ENCODE measurements around the gene IRF4. TPM values are rescaled to one million over a fixed set of nuclear protein-coding genes. Genes with fewer than 3 reads are reported as not detected.

Gene IRF4
- total RNA-seq, 1 experiment from 2014 or later: 0.37 TPM

GRCh38 chr6:439641-440167 is 48.2 kb downstream of the IRF4 start:
- H3K9me3 ChIP-seq (ENCODE audit: low read depth, low read length, poor library complexity, severe bottlenecking): no peaks in the 10 kb centered on the region
- intact Hi-C loops (cut with micrococcal nuclease; ENCODE audit: unreplicated experiment): no loop called here
- BruUV-seq (replicated peaks): no TSS peak
- no peaks in the 10 kb centered on the region for H3K4me1 ChIP-seq (ENCODE audit: insufficient read depth, low read length, poor library complexity, severe bottlenecking)
- no peaks in the 10 kb centered on the region for H3K27me3 ChIP-seq (replicated peaks; ENCODE audit: insufficient read depth, low read depth, low read length, poor library complexity)
- POLR2A ChIA-PET (ENCODE audit: low non-redundant PET): no interaction called here
- DNase-seq (ENCODE audit: low spot score): no peak
- no peak overlapping the region for H3K4me3 ChIP-seq (ENCODE audit: low read depth, low read length, poor library complexity, severe bottlenecking)
- CTCF ChIA-PET: no interaction called here
- H3K36me3 ChIP-seq (ENCODE audit: insufficient read depth, low read length, poor library complexity, severe bottlenecking): no peaks in the 10 kb centered on the region
- TF ChIP-seq CTCF (conservative IDR thresholded peaks at IDR 0.05; ENCODE audit: low read depth, low read length) (no peak), EZH2 (IDR thresholded peaks at IDR 0.05; ENCODE audit: borderline replicate concordance, low read depth, low read length, poor library complexity, severe bottlenecking) (no peak)
- no peak overlapping the region for H3K27ac ChIP-seq (ENCODE audit: low read depth, low read length, poor library complexity, severe bottlenecking)

- intact Hi-C loops (cut with micrococcal nuclease; ENCODE audit: unreplicated experiment): no loop called here
- ChIA-PET CTCF (no interaction called here), POLR2A (ENCODE audit: low non-redundant PET) (no interaction called here)
- Histone ChIP-seq H3K4me1 (ENCODE audit: insufficient read depth, low read length, poor library complexity, severe bottlenecking) (no peaks in the 10 kb centered on the region), H3K4me3 (ENCODE audit: low read depth, low read length, poor library complexity, severe bottlenecking) (no peak overlapping the region), H3K36me3 (ENCODE audit: insufficient read depth, low read length, poor library complexity, severe bottlenecking) (no peaks in the 10 kb centered on the region), H3K27me3 (replicated peaks; ENCODE audit: insufficient read depth, low read depth, low read length, poor library complexity) (no peaks in the 10 kb centered on the region), H3K27ac (ENCODE audit: low read depth, low read length, poor library complexity, severe bottlenecking) (no peak overlapping the region), H3K9me3 (ENCODE audit: low read depth, low read length, poor library complexity, severe bottlenecking) (no peaks in the 10 kb centered on the region)
- BruUV-seq (replicated peaks): no TSS peak
- TF ChIP-seq CTCF (conservative IDR thresholded peaks at IDR 0.05; ENCODE audit: low read depth, low read length) (no peak), EZH2 (IDR thresholded peaks at IDR 0.05; ENCODE audit: borderline replicate concordance, low read depth, low read length, poor library complexity, severe bottlenecking) (no peak)
- DNase-seq (ENCODE audit: low spot score): no peak
Observed at GRCh38 chr6:441126-441920, 49.8 kb downstream of the IRF4 start.

GRCh38 chr6:443621-444159 is 52.1 kb downstream of the IRF4 start:
- H3K9me3 ChIP-seq (ENCODE audit: low read depth, low read length, poor library complexity, severe bottlenecking): no peaks in the 10 kb centered on the region
- ChIA-PET POLR2A (ENCODE audit: low non-redundant PET) (no interaction called here), CTCF (no interaction called here)
- H3K36me3 ChIP-seq (ENCODE audit: insufficient read depth, low read length, poor library complexity, severe bottlenecking): no peaks in the 10 kb centered on the region
- no peak overlapping the region for H3K27ac ChIP-seq (ENCODE audit: low read depth, low read length, poor library complexity, severe bottlenecking)
- no peak for DNase-seq (ENCODE audit: low spot score)
- BruUV-seq (replicated peaks): no TSS peak
- intact Hi-C loops (cut with micrococcal nuclease; ENCODE audit: unreplicated experiment): no loop called here
- TF ChIP-seq CTCF (conservative IDR thresholded peaks at IDR 0.05; ENCODE audit: low read depth, low read length) (no peak), EZH2 (IDR thresholded peaks at IDR 0.05; ENCODE audit: borderline replicate concordance, low read depth, low read length, poor library complexity, severe bottlenecking) (no peak)
- no peak overlapping the region for H3K4me3 ChIP-seq (ENCODE audit: low read depth, low read length, poor library complexity, severe bottlenecking)
- H3K27me3 ChIP-seq (replicated peaks; ENCODE audit: insufficient read depth, low read depth, low read length, poor library complexity): no peaks in the 10 kb centered on the region
- no peaks in the 10 kb centered on the region for H3K4me1 ChIP-seq (ENCODE audit: insufficient read depth, low read length, poor library complexity, severe bottlenecking)

Data from A673 (cell line).